SU-DHL-6 (cell line): Measurements from ENCODE around the gene SCAMP5.

Experiments used
- CTCF ChIP-seq: fragments of 200-600 bp; sonication (generic); IDR thresholded peaks from one replicate; pipeline ENCODE4 v1.5.1; 2017; ENCODE audit warnings: antibody characterized with exemption, mild to moderate bottlenecking, low read length, moderate library complexity; ENCODE audit not compliant: insufficient read depth, poor library complexity, severe bottlenecking
- EZH2phosphoT487 ChIP-seq: fragments of 200-600 bp; sonication (generic), shearing (Covaris generic); conservative IDR thresholded peaks from 2 replicates; pipeline ENCODE4 v1.6.1; 2018; ENCODE audit warnings: mild to moderate bottlenecking, antibody characterized with exemption, low read length, moderate library complexity, mixed read lengths

- TF ChIP-seq CTCF (no peak), EZH2phosphoT487 (no peak)
Measured at GRCh38 chr15:75053748-75054125, 58.4 kb downstream of the SCAMP5 start.
